ENCODE data around the gene ZXDB. TPM values are rescaled to one million over a fixed set of nuclear protein-coding genes. Genes with fewer than 3 reads are reported as not detected.
"Not testable (repeated sequence)": the region's sequence is repeated elsewhere in the genome, so short reads cannot be mapped to it uniquely, and the experiment has no call there.

The ZXDB gene
- total and polyA plus RNA-seq, 2 experiments from 2014 or later: 1.7 to 8.3 TPM

- peak overlapping the region; percentile 73 for H3K4me2 ChIP-seq (ENCODE audit: unreplicated experiment)
- in situ Hi-C loops (cut with MboI): loop anchor here (25.0 kb wide), 1 partner anchor 317 kb away; the partner anchor contains the start of gene ZXDA
- H3K4me3 ChIP-seq: peak overlapping the region; percentile 56
- TF ChIP-seq EZH2 (IDR thresholded peaks at IDR 0.05; ENCODE audit: insufficient read depth, poor library complexity, severe bottlenecking) (no peak), EZH2phosphoT487 (IDR thresholded peaks at IDR 0.05; ENCODE audit: insufficient read depth, low read depth) (0 out of 2 replicates have a peak, but pooled peaks have one; percentile 68)
- peaks cover 31% of the 10 kb centered on the region for H3F3A ChIP-seq (ENCODE audit: insufficient read depth)
- WGBS, 2 experiments (ENCODE audit: low coverage in 1 of 2, low lambda C conversion rate in 2 of 2, missing lambda C conversion rate in 2 of 2): 0% methylated on average over 1 of the region's 1 CpG
- H3K9ac ChIP-seq: peak overlapping the region; percentile 36; the same call in 1 of the 2 replicates
- H4K20me1 ChIP-seq (ENCODE audit: insufficient read depth): 0 out of 2 replicates have a peak, but pooled peaks cover 2% of the 10 kb centered on the region
- peak overlapping the region; percentile 48 for H3K27ac ChIP-seq
- no peaks in the 10 kb centered on the region for H3K27me3 ChIP-seq (replicated peaks; ENCODE audit: insufficient read depth)
- H3K36me3 ChIP-seq (ENCODE audit: low read depth): no peaks in the 10 kb centered on the region
- peak; percentile 78 for DNase-seq
- no peaks in the 10 kb centered on the region for H3K9me2 ChIP-seq (ENCODE audit: insufficient read depth)
- H3K4me1 ChIP-seq (ENCODE audit: insufficient read depth): peaks cover 33% of the 10 kb centered on the region
- peaks cover 25% of the 10 kb centered on the region for H3K79me2 ChIP-seq (ENCODE audit: insufficient read depth)
- no peaks in the 10 kb centered on the region for H3K9me3 ChIP-seq (ENCODE audit: low read depth)
- no peak overlapping the region for H2AFZ ChIP-seq
These were observed 3.6 kb downstream of the ZXDB start for GRCh38 chrX:57595381-57595811.

GRCh38 chrX:57596109-57596508, 4.3 kb downstream of the ZXDB start:
- H3K36me3 ChIP-seq (ENCODE audit: low read depth): no peaks in the 10 kb centered on the region
- no peak overlapping the region for H2AFZ ChIP-seq
- H3K9me3 ChIP-seq (ENCODE audit: low read depth): no peaks in the 10 kb centered on the region
- H3K9me2 ChIP-seq (ENCODE audit: insufficient read depth): no peaks in the 10 kb centered on the region
- no peaks in the 10 kb centered on the region for H3K27me3 ChIP-seq (replicated peaks; ENCODE audit: insufficient read depth)
- H3K4me3 ChIP-seq: peak overlapping the region; percentile 56
- peak; percentile 8 for DNase-seq
- in situ Hi-C loops (cut with MboI): loop anchor here (25.0 kb wide), 1 partner anchor 316 kb away; the partner anchor contains the start of gene ZXDA
- no peak for TF ChIP-seq EZH2phosphoT487 (IDR thresholded peaks at IDR 0.05; ENCODE audit: insufficient read depth, low read depth)
- TF ChIP-seq EZH2 (IDR thresholded peaks at IDR 0.05; ENCODE audit: insufficient read depth, poor library complexity, severe bottlenecking): no peak
- 16% methylated on average over 3 of the region's 3 CpGs for WGBS, 2 experiments (ENCODE audit: low coverage in 1 of 2, low lambda C conversion rate in 2 of 2, missing lambda C conversion rate in 2 of 2)
- H3K4me2 ChIP-seq (ENCODE audit: unreplicated experiment): peak overlapping the region; percentile 73
- H3K4me1 ChIP-seq (ENCODE audit: insufficient read depth): peaks cover 29% of the 10 kb centered on the region
- H3F3A ChIP-seq (ENCODE audit: insufficient read depth): peaks cover 30% of the 10 kb centered on the region
- peak overlapping the region; percentile 35 for H3K27ac ChIP-seq
- H3K79me2 ChIP-seq (ENCODE audit: insufficient read depth): peaks cover 25% of the 10 kb centered on the region
- 0 out of 2 replicates have a peak overlapping the region, but pooled peaks have one; percentile 36 for H3K9ac ChIP-seq
- H4K20me1 ChIP-seq (ENCODE audit: insufficient read depth): 0 out of 2 replicates have a peak, but pooled peaks cover 2% of the 10 kb centered on the region

- Histone ChIP-seq H3K27ac (no peak overlapping the region), H3K27me3 (replicated peaks; ENCODE audit: insufficient read depth) (no peaks in the 10 kb centered on the region), H3K36me3 (ENCODE audit: low read depth) (no peaks in the 10 kb centered on the region), H3K9ac (no peak overlapping the region), H3K4me1 (ENCODE audit: insufficient read depth) (peaks cover 27% of the 10 kb centered on the region), H3K4me3 (peak overlapping the region; percentile 56), H3K4me2 (ENCODE audit: unreplicated experiment) (peak overlapping the region; percentile 73), H3K9me3 (ENCODE audit: low read depth) (no peaks in the 10 kb centered on the region), H4K20me1 (ENCODE audit: insufficient read depth) (0 out of 2 replicates have a peak, but pooled peaks cover 2% of the 10 kb centered on the region), H3K9me2 (ENCODE audit: insufficient read depth) (no peaks in the 10 kb centered on the region), H2AFZ (no peak overlapping the region), H3K79me2 (ENCODE audit: insufficient read depth) (peaks cover 25% of the 10 kb centered on the region), H3F3A (ENCODE audit: insufficient read depth) (peaks cover 27% of the 10 kb centered on the region)
- DNase-seq: peak; percentile 8
- TF ChIP-seq EZH2 (IDR thresholded peaks at IDR 0.05; ENCODE audit: insufficient read depth, poor library complexity, severe bottlenecking) (no peak), EZH2phosphoT487 (IDR thresholded peaks at IDR 0.05; ENCODE audit: insufficient read depth, low read depth) (no peak)
- 23 to 70% methylated on average over 1 of the region's 1 CpG for WGBS, 2 experiments (ENCODE audit: low coverage in 1 of 2, low lambda C conversion rate in 2 of 2, missing lambda C conversion rate in 2 of 2)
- in situ Hi-C loops (cut with MboI): loop anchor here (25.0 kb wide), 1 partner anchor 316 kb away; the partner anchor contains the start of gene ZXDA
These were observed 4.7 kb downstream of the ZXDB start for GRCh38 chrX:57596516-57596915.

GRCh38 chrX:57607295-57608187, 15.7 kb downstream of the ZXDB start:
- H3K4me1 ChIP-seq (ENCODE audit: insufficient read depth): no peaks in the 10 kb centered on the region
- H4K20me1 ChIP-seq (ENCODE audit: insufficient read depth): no peaks in the 10 kb centered on the region
- no peak overlapping the region for H3K27ac ChIP-seq
- H3K9ac ChIP-seq: no peak overlapping the region
- no peak overlapping the region for H3K4me3 ChIP-seq
- H3K27me3 ChIP-seq (replicated peaks; ENCODE audit: insufficient read depth): no peaks in the 10 kb centered on the region
- in situ Hi-C loops (cut with MboI): no loop called here
- no peak for TF ChIP-seq EZH2 (IDR thresholded peaks at IDR 0.05; ENCODE audit: insufficient read depth, poor library complexity, severe bottlenecking)
- no peak for TF ChIP-seq EZH2phosphoT487 (IDR thresholded peaks at IDR 0.05; ENCODE audit: insufficient read depth, low read depth)
- DNase-seq: no peak
- WGBS, 2 experiments (ENCODE audit: low coverage in 1 of 2, low lambda C conversion rate in 2 of 2, missing lambda C conversion rate in 2 of 2): 73 to 92% methylated on average over 12 to 14 of the region's 18 CpGs
- H3K4me2 ChIP-seq (ENCODE audit: unreplicated experiment): no peak overlapping the region
- H3K9me3 ChIP-seq (ENCODE audit: low read depth): no peaks in the 10 kb centered on the region
- H3F3A ChIP-seq (ENCODE audit: insufficient read depth): no peaks in the 10 kb centered on the region
- no peak overlapping the region for H2AFZ ChIP-seq
- H3K9me2 ChIP-seq (ENCODE audit: insufficient read depth): no peaks in the 10 kb centered on the region
- no peaks in the 10 kb centered on the region for H3K79me2 ChIP-seq (ENCODE audit: insufficient read depth)
- no peaks in the 10 kb centered on the region for H3K36me3 ChIP-seq (ENCODE audit: low read depth)

- H3K79me2 ChIP-seq (ENCODE audit: insufficient read depth); H3K27me3 ChIP-seq (replicated peaks; ENCODE audit: insufficient read depth); H3K4me3 ChIP-seq; DNase-seq; H3K4me2 ChIP-seq (ENCODE audit: unreplicated experiment); H2AFZ ChIP-seq; H3K9me3 ChIP-seq (ENCODE audit: low read depth); in situ Hi-C loops (cut with MboI); H3F3A ChIP-seq (ENCODE audit: insufficient read depth); H4K20me1 ChIP-seq (ENCODE audit: insufficient read depth); H3K9ac ChIP-seq; H3K4me1 ChIP-seq (ENCODE audit: insufficient read depth); H3K36me3 ChIP-seq (ENCODE audit: low read depth); H3K27ac ChIP-seq; H3K9me2 ChIP-seq (ENCODE audit: insufficient read depth): not testable (repeated sequence)
- 0 to 7% methylated on average over 1 of the region's 1 CpG for WGBS, 2 experiments (ENCODE audit: low coverage in 1 of 2, low lambda C conversion rate in 2 of 2, missing lambda C conversion rate in 2 of 2)
These were observed 21.5 kb downstream of the ZXDB start for GRCh38 chrX:57613351-57613750.

GRCh38 chrX:57629438-57629837, 37.6 kb downstream of the ZXDB start:
- H3K4me3 ChIP-seq; H3K9me2 ChIP-seq (ENCODE audit: insufficient read depth); H3K27me3 ChIP-seq (replicated peaks; ENCODE audit: insufficient read depth); H3K9ac ChIP-seq; H3K4me1 ChIP-seq (ENCODE audit: insufficient read depth); H3F3A ChIP-seq (ENCODE audit: insufficient read depth); H3K9me3 ChIP-seq (ENCODE audit: low read depth); H3K79me2 ChIP-seq (ENCODE audit: insufficient read depth); H2AFZ ChIP-seq; H3K36me3 ChIP-seq (ENCODE audit: low read depth); H4K20me1 ChIP-seq (ENCODE audit: insufficient read depth); H3K4me2 ChIP-seq (ENCODE audit: unreplicated experiment); H3K27ac ChIP-seq; DNase-seq; in situ Hi-C loops (cut with MboI): not testable (repeated sequence)
- WGBS, 2 experiments (ENCODE audit: low coverage in 1 of 2, low lambda C conversion rate in 2 of 2, missing lambda C conversion rate in 2 of 2): 92 to 93% methylated on average over 15 to 18 of the region's 20 CpGs
